GM12874 (cell line): Measurements from ENCODE around the gene MAN1C1.

ENCODE experiments used
- CTCF ChIP-seq: IDR thresholded peaks from 2 replicates; pipeline ENCODE4 v1.5.1; 2011; ENCODE audit warnings: low read depth, mild to moderate bottlenecking, control low read depth, low read length, moderate library complexity; ENCODE audit not compliant: insufficient read depth

MAN1C1 gene

GRCh38 chr1:25647863-25648262 is 31.3 kb downstream of the MAN1C1 start:
- no peak for TF ChIP-seq CTCF

- no peak for TF ChIP-seq CTCF
Observed at GRCh38 chr1:25648681-25649440, 32.3 kb downstream of the MAN1C1 start.

- TF ChIP-seq CTCF = no peak
Observed at GRCh38 chr1:25649505-25650288, 33.1 kb downstream of the MAN1C1 start.

DNA sequence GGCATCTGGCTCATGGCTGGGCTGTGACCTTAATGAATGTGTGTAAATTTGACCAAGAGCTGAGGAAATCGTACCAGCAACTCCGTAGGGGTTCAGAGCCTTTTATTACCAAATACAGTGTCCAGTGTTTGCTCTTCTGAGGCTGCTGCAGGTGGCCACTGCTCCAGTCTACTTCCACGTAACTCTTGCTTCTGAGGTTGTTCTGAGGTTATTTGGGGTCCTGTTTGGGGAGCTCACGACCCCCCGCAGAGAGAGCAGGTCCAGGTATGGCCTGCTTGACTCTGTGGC is 33.6 kb downstream of the MAN1C1 start:
- TF ChIP-seq CTCF = no peak

- TF ChIP-seq CTCF = no peak
Observed at GRCh38 chr1:25651036-25651640, 34.5 kb downstream of the MAN1C1 start.

DNA sequence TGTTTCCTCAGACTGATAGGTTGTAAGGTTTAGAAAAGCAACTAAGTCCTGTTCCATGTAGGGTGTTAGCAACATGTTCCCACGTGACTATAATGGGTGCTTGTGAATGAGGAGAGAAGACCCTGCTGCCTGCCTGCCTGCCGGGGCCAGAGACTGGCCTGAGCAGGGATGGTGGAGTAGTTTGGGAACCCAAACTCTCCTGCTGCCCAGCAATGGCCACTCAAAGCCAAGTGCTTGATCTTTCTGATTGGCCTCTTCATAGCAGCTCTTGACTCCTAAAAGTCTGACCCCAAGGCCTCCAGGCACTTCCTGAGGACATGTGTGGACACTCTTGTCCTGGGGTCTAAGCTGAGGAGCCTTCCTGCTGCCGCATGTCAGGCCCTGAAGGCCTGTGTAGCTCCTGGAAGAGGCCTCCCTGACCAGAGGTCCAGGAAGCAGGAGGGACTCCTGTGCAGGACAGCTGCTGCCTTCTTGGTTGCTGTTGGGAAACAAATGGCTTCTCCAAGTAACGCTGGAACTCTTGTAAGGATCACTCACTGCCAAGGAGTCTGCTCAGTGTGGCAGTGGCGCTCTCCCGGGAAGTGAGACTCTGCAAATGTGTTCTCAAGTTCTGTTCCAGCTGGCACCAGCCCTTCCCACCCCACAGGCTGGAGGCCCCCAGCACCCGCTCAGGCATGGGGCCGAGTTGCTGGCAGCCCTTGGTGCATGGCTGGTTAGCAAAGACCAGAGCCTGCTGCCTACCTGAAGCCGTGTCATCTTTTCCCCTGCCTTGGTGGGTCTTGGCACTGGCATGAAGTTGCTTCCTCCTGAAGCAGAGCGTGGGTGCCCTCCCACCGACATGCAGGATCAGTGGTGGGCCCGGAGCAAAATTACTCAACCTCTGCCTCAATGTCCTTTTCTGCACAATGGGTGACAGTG is 35.5 kb downstream of the MAN1C1 start:
- TF ChIP-seq CTCF = no peak
